GM19463 (cell line): ENCODE results near the gene SLC30A5.
"Not testable (repeated sequence)": the region's sequence is repeated elsewhere in the genome, so short reads cannot be mapped to it uniquely, and the experiment has no call there.

Experiments
- ATAC-seq: cut with Tn5 transposase; IDR thresholded peaks from one replicate; pipeline ENCODE4 v1.9.1; 2021; ENCODE audit warnings: mild to moderate bottlenecking, moderate library complexity; ENCODE audit not compliant: unreplicated experiment

Gene SLC30A5

DNA sequence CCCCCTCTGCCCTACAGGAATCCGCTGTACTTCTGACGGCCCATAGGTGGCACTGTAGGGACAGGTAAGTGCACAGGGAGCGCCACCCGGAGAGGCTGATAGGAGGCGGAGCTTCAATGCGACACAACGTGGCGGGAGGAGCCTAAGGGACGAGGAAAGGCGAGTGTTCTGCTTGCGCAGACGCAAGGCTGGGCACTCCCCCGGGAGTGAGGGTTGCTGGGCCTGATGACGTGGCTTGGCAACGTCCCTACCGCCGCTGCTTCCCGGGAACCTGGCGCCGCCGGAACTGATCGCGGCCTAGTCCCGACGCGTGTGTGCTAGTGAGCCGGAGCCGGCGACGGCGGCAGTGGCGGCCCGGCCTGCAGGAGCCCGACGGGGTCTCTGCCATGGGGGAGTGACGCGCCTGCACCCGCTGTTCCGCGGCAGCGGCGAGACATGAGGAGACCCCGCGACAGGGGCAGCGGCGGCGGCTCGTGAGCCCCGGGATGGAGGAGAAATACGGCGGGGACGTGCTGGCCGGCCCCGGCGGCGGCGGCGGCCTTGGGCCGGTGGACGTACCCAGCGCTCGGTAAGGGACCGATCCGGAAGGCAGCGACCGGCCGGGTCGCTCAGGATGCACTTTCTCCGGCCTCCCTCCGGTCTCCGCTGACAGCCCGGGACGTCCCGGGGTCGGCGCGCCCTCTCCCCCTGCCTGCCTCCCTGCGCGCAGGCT is at the start of gene SLC30A5:
Gene SLC30A5 (plus strand): TSS at position 244 of the 712 bp plus-strand sequence. CDS start 242 bp downstream, at position 486.
- peak; percentile 97 for ATAC-seq

DNA sequence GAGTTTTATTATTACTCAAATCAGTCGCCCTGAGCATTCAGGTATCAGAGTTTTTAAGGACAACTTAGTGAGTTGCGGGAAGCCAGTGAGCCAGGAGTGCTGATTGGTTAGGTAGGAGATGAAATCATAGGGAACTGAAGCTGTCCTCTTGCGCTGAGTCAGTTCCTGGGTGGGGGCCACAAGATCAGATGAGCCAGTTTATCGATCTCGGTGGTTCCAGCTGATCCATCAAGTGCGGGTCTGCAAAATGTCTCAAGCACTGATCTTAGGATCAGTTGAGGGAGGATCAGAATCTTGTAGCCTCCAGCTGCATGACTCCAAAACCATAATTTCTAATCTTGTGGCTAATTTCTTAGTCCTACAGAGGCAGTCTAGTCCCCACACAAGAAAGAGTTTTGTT is 48.6 kb upstream of the SLC30A5 start:
- ATAC-seq, result not testable (repeated sequence)

DNA sequence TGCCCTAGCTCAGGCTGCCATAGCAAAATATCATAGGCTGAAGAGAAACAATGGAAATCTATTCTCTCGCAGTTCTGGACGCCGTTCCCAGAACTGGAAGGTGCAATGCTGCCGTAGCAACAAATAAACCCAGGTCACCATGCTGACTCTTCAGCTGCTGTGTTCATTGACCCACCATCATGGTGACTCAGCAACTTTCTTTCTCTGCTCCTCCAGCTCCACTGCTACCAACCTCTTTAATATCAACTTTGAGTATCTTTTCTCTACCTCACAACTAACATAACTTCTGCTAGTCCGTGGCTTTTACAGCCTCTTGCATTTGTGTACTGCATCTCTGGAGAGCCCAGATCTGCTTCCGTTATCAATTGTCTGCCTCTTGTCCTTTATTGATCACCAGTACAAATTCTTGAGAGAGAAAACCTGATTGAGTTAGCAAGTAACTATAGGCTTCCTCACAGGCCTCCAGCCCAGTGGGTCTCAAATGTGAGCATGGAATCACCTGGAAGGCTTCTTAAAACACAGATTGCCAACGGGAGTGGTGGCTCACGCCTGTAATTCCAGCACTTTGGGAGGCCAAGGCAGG is 47.3 kb upstream of the SLC30A5 start:
- no peak for ATAC-seq

DNA sequence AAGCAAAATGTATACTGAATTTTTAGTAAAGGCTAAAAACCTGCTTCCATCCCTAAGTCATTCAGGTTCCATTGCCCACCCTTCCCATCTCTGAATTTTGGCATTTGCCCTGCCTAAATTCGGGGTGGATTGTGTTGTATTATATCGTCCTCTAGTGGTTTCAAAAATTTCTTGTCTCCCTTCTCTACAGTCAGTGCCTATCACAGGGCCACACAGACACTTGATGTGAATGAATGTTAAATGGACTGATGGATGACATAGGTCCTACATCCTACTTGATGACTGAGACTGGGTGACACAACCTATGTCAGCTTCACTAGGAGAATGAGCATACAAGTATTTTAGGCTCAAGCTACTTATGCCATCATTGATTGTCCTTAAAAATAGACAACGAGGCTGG is 45.6 kb upstream of the SLC30A5 start:
- ATAC-seq, result no peak

DNA sequence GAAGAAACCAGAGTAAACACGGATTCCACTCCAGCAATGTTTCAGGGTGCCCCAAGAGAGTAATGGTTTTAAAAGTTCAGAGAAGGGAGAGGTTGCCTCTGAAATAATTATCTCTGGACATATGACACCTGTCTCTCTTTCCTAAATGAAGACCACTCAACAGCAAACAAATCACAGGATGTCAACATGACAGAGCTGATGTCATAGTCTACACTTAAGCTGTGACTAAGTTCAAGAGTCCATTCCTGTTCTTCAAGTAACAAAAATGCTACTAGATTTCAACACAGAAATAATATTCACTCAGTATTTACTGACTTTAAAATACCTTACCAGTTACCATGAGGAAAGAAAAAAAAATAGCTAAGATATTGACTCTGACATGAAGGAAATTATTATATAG is 44.7 kb upstream of the SLC30A5 start:
- no peak for ATAC-seq

DNA sequence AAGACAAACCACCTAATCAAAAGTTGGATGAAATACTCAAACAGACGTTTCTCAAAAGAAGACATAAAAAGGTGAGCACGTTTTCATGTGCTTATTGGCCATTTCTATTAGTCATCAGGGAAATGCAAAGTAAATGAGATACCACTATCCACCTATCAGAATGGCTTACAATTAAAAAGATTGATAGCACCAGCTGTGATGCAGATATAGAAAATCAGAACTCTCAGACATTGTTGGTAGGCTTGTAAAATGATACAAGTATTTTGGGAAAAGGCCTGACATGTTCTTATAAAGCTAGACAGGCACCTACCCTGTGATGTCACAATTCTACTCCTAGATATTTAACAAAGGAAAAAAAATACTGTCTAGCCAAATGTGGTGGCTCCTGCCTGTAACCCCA is 44.0 kb upstream of the SLC30A5 start:
- ATAC-seq, result no peak

DNA sequence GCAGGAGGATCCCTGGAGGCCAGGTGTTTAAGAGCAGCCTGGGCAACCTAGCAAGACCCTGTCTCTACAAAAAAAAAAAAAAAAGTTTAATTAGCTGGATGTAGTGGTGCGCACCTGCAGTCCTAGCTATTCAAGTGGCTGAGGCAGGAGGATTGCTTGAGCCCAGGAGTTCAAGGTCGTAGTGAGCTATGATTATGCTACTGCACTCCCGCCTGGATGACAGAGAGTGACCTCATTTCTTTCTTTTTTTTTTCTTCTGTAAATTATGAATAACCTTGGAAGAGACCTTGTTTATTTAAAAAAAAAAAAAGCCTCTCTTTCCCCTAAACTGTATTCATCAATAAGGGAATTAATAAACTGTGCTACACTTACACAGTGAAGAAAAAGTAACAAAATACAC is 43.6 kb upstream of the SLC30A5 start:
- no peak for ATAC-seq

DNA sequence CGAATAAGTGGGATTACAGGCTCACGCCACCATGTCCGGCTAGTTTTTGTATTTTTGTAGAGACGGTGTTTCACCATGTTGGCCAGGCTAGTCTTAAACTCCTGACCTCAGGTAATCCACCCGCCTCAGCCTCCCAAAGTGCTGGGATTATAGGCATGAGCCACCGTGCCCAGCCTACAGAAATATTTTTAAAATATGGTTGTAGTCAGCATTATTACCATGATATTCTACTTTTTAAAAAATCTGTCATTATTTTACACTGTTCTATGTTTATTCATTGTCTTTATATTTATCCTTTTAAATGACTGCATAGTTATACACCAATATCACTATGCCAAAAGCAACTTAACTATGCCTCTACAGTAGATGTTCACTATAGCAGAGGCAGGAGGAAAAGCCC is 41.6 kb upstream of the SLC30A5 start:
- ATAC-seq, result no peak

DNA sequence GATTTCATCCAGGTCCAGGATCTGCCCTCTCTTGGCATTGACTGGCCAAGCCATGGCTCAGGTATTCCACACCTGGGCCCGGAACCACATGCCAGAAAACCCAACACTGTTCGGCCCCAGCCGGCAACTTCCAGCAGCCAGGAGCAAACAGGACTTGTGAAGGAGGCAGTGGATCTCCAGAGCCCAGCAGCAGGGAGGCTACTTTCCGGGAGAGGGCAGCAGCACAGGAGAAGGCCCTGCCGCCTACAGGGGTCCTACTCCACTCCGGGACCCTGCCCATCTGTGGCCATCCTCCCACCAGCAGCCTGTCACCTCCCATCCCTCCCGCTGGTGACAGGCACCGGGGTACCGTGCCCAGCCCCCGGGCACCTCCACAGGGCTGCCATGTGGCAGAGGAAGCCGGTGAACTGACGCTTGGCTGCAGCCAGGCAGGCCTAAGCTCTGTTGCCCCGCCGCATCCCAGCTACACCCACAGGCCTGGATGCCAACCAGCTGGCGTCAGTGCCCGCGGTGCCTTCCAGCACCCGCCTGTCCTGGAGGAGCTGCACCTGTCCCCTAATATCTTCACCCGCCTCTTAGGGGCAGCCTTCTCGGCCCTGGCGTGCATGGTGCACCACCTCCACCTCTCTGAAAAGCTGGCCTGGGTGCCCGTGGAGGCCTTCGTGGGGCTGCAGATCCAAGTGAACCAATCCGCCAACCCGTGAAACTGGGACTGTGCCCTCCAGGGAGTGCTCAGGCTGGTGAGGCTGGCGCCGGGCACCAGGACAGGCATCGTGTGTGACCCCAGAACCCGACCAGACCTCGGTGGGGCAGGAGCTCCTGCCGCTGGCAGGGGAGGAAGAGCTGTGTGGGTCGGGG is 18.9 kb upstream of the SLC30A5 start:
- ATAC-seq, result no peak

DNA sequence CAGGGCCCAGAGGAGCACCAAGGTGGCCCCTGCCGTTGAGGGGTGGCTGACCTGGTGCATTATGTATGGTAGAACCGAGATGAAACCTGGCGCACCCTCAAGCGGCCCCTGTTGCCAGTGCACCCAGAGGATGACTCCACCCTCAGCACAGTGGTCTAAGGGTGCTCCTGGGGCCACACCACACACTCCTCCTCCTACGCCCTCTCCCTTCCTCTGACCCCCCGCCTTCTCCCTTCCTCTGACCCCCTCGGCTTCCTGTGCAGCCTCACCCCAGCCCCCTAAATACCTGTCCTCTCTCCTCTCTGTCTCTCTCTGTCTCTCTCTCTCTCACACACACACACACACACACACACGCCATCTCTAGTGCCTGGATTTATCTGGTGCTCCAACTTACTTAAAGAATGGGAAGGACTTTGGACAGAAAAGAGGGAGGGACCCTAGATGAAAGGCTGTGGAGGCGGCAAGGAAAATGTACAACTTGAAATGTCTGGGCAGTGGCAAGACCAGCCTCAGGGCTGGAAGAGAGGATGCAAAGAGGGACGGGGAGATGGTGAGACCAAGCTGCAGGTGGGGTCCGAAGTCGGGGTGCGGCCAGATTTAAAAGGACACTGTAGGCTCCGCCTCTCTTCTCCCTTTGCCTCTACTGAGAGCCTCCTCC is 18.2 kb upstream of the SLC30A5 start:
- no peak for ATAC-seq

DNA sequence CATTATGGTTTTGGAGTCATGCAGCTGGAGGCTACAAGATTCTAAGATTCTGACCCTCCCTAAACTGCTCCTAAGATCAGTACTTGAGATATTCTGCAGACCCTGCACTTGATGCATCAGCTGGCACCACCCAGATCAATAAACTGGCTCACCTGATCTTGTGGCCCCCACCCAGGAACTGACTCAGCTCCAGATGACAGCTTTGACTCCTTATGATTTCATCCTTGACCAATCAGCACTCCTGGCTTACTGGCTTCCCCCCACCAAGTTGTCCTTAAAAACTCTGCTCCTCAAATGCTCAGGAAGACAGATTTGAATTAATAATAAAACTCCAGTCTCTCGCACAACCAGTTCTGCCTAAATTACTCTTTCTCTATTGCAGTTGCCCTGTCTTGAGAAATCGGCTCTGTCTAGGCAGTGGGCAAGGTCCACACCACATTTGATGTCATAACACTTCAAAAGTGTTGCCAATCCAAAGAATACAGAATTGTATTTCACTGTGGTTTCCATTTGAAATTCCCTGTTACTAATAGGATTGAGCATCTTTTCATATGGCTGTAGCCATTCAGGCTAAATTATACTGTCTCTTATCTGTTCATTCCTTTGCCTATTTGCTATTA is 14.8 kb upstream of the SLC30A5 start:
- no peak for ATAC-seq

DNA sequence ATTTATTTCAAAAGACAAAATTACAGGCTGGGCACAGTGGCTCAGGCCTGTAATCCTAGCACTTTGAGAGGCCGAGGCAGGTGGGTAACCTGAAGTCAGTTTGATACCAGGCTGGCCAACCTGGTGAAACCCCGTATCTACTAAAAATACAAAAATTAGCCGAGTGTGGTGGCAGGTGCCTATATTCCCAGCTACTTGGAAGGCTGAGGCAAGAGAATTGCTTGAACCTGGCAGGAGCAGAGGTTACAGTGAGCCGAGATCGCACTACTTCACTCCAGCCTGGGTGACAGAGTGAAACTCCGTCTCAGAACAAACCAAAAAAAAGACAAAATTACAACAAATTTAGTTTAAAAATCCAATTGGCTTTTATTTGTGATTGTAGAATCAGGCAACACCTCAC is 14.3 kb upstream of the SLC30A5 start:
- ATAC-seq, result no peak

DNA sequence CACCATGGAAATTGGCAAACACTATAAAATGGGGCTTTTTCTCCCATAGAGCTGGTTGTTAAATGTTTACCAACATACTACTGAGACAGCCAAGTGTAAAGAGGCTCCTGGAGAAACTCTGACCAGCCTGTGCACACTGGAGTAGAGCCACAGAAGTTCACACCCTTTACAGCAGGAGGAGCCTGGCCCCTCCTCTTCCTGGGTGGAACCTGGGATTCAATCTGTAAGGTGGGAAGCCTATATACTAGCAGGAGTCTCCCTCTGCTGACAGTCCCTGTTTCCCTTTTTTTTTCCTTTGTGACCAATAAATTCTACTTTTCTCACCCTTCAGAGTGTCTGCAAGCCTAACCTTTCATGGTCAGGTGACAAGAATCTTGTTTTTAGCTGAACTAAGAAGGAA is 10.4 kb upstream of the SLC30A5 start:
- ATAC-seq, result no peak

DNA sequence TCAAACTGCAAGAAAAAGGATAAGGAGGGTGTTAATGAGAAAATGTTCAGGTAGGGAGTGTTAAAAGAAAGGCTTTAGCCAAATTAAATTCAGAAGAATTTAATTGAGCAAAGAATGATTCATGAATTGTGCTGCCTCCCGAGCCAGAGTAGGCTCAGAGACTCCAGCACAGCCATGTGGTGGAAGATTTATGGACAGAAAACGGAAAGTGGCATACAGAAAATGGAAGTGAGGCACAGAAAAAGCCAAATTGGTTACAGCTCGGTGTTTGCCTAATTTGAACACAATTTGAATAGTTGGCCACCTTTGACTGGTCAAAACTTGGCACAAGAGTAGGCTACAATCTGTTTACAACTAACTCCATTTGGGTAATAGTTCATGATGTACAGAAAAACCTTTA is 9.6 kb upstream of the SLC30A5 start:
- ATAC-seq, result no peak

DNA sequence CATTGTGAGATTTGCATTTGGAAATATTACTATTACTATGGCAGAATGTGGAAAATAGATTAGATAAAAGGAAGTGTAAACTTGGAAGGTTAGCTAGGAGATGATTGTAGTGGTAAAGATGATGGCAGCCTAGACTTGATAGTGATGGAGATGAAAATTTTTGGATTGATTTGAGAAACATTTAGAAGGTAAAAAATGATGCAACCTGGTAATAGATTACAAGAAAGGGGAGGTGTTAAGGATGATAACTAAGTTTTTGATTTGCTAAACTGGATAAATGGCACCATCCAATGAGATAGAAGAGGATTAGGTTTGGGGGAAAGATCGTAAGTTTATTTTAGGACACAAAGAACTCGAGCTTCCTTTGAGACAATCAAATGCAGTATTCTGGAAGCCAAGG is 8.9 kb upstream of the SLC30A5 start:
- ATAC-seq, result no peak

DNA sequence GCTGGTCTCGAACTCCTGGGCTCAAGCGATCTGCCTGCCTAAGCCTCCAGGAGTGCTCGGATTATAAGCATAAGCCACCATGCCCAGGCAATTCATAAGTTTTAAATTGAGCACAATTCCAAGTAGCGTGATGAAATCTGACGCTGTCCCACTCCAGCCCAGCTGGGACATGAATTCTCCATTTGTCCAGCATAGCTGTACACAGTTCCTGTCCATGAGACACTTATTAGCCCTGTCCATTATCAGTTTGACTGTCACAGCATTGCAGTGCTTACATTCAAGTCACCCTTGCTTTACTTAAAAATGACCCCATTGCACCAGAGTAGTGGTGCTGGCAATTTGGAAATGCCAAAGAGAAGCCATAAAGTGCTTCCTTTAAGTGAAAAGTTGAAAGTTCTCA is 7.6 kb upstream of the SLC30A5 start:
- ATAC-seq, result no peak

DNA sequence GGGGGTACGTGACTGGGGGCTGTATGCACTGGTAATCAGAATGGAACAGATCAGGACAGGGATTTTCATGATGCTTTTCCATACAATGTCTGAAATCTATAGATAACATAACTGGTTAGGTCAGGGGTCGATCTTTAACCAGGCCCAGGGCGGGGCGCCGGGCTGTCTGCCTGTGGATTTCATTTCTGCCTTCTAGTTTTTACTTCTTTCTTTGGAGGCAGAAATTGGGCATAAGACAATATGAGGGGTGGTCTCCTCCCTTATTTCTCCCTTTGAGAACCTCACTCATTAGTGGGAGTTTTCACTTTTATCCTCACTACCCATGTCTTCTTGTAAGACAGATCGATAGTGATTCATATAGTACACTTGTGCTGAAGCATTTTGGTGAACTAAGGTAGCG is 5.8 kb upstream of the SLC30A5 start:
- not testable (repeated sequence) for ATAC-seq

DNA sequence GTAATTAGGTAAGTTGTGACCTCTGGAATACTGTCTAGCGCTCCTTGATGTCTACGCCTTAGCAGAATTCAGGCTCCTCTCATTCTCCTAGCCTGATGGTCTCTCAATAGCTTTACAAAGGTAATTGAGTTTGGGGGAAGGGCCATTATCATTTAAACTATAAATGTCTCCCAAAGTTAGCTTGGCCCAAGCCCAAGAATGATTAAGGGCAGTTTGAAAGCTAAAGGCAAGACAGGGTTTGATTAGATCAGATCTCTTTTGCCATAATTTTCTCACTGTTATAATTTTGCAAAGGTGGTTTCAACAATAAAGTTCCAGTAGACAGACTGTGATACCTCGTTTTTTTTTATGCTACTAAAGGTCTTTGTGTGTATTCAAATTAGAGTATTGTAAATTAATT is 3.7 kb upstream of the SLC30A5 start:
- ATAC-seq, result no peak

DNA sequence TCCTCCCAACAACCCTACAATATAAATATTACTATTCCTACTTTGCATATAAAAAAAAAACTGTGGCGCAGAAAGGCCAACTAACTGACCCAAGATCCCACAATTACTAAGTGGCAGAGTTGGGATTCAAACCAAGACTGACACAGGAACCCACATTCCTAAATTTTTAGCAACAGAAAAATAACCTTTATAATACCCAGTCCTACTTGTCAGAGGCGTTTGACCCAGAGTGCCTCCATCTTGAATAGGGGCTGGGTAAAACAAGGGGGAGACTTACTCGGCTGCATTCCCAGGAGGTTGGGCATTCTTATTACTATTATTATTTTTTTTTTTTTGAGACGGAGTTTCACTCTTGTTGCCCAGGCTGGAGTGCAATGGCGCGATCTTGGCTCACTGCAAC is 2.0 kb upstream of the SLC30A5 start:
- no peak for ATAC-seq

DNA sequence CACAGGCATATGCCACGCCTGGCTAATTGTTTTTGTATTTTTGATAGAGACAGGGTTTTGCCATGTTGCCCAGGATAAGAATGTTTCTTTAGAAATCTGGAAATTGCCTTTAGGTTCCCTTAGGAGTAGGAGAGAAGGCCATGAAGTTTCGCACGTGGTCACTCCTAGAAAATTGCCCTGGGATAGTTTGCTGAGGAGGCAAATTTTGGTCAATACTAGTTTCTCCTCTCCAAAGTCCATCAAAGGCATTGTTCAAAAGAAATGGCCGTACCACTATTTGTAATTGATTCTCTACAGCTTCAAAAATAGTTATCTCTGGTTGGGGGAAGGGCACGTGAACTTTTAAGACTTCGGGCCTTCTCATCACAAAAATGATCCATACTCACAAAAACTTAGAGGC is 845 bp upstream of the SLC30A5 start:
- ATAC-seq, result no peak

DNA sequence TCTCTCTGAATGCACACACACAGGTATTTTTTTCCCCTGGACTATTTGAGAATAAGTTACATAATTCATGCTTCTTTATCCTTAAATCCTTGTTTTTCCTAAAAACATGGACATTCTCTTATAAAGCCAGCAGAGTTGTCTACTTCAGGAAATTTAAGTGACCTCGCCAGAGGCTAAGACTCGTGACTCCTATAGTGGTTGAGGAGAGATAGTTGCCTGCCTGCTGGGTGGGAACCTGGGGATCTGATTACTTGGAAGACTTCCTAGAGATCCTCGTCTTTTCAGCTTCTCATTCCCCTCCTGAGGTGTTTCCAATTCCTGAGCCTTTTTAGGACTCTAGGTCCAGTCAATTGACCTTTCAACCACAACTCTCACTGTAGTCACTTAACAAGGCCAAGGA is 5.5 kb downstream of the SLC30A5 start:
- ATAC-seq, result no peak
